ENCODE data around the gene MYLK4.
"Not testable (repeated sequence)": the region's sequence is repeated elsewhere in the genome, so short reads cannot be mapped to it uniquely, and the experiment has no call there.

MYLK4 gene

DNA sequence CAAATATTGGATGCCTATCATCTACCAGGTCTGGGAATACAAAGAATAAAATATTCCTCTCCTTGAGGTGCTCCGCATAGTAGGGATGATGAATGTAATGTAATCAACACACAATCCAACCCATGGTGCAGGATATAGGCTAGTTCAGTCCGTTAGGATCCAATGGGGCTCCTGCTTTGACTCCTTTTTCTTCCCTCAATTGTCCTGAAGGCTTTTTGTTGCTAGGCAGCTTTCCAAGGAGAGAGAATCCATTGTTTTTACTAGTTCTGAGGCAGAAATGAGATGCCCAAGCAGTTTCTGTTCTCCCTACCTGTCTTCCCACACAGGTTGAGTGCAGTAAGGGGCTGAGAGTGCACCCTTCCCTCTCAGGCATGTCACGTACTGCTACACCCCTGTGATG is 26.5 kb upstream of the MYLK4 start:
- DNase-seq: no peak

- DNase-seq: no peak
Observed at GRCh38 chr6:2775003-2775402, 24.3 kb upstream of the MYLK4 start.

GRCh38 chr6:2773449-2773848 is 22.7 kb upstream of the MYLK4 start:
- no peak for DNase-seq

DNA sequence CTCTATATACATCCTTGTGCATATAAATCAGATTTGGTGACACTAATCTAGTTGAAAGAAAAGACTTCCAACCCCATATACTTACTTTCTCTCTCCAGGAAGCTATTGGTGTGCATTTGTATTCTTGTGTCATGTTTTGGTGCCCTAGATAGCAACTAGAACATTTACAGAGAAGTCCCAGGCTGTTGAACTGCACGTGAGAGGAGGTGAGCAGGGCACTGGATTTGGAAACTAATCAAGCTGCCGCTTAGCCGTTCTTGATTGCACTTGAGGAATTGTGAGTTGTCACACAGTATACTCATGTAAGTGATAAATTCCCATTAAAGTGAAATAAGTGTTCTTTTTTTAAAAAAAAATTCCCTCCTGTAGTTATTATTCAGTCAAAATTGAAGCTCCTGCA is 22.1 kb upstream of the MYLK4 start:
- DNase-seq: no peak

DNA sequence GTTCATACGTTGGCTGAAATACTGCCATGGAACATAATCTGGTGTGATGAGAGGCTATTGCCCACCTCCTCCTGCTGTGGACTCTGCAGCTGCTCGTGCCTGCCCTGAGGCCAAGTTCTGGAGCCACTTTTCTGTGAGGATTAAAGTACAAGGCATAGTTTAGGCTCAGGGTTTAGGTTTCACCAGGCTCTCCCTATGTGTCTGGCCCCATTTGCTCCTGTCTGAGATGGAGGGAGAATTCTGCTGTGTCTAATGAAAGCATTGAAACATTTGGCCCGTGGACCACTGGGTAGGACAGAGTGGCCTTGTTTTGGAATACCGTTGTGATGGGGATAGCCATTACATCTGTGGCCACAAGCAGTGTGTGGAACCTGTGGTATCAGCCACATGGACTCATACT is 20.4 kb upstream of the MYLK4 start:
- DNase-seq: no peak

GRCh38 chr6:2770171-2770570 is 19.4 kb upstream of the MYLK4 start:
- no peak for DNase-seq

DNA sequence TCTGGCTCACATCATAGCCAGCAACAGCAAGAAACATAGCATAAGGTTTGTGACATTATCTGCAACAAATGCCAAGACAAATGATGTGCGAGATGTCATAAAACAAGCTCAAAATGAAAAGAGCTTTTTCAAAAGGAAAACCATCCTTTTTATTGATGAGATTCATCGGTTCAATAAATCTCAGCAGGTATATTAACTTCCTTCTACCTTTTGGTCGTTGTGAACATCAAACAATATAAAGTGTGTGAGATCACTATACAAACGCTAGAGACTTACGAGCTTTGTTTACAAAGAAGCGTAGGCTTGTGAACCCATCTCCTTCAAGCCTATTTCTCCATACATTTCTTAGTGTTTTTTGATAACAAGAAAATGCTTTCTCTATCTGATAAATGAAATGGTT is 18.0 kb upstream of the MYLK4 start:
- DNase-seq: no peak

GRCh38 chr6:2767657-2768524 is 17.2 kb upstream of the MYLK4 start:
- DNase-seq: no peak

GRCh38 chr6:2766767-2767656 is 16.3 kb upstream of the MYLK4 start:
- DNase-seq: no peak

DNA sequence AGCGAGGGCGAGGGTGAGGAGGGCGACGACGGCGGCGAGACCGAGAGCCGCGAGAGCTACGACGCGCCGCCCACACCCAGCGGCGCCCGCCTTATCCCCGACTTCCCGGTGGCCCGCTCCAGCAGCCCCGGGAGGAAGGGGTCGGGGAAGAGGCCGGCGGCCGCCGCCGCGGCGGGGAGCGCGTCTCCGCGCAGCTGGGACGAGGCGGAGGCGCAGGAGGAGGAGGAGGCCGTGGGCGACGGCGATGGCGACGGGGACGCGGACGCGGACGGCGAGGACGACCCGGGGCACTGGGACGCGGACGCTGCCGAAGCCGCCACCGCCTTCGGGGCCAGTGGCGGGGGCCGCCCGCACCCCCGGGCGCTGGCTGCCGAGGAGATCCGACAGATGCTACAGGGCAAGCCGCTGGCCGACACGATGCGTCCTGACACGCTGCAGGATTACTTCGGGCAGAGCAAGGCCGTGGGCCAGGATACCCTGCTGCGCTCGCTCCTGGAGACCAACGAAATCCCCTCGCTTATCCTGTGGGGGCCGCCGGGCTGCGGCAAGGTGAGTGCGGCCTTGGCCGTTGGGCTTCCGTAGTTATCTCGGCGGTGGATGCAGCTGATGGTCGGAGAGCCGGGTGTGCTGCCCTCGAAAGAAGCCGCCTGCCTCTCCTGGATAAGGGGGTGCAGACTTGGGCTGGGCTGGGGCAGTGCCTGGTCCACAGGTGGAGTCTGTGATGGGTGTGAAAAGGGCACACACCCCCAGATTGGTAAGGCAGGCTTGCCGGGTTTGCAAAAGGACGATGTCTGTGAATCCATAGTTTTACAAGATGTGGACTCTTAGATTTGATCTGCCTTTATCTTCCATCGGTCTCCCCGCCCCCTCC is 15.4 kb upstream of the MYLK4 start:
- no peak for DNase-seq

GRCh38 chr6:2765166-2765895 is 14.6 kb upstream of the MYLK4 start, which contains the start of gene WRNIP1:
Gene WRNIP1 (plus strand): TSS chr6:2765393. CDS start chr6:2765623, 230 bp downstream.
- DNase-seq: peak; percentile 70

DNA sequence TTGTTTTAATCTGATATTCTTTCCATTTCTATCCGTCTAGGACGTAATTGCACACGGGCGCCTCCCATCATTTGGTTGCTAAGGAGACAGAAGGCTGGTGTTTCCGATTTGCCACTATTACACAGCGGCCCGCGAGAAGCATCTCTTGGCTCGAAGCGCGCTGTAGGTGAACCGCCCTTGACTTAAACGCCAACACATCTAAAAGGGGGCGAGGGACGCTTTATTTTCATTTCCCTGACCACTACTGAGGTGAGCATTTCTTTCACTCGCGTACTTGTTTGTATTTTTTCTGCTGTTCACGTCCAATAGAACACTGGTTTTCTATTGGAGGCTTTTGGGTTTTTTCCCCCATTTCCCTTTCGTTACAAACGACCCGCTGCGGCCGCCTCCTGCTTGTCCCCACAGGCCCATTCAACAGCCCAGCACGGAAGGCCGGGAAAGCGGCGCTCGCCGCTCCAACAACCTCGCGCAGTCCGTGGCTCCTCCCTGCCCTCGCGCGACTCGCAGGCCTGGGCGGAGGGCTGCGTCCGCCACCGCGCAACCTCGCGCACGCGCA is 14.0 kb upstream of the MYLK4 start:
- DNase-seq: peak; percentile 48

DNA sequence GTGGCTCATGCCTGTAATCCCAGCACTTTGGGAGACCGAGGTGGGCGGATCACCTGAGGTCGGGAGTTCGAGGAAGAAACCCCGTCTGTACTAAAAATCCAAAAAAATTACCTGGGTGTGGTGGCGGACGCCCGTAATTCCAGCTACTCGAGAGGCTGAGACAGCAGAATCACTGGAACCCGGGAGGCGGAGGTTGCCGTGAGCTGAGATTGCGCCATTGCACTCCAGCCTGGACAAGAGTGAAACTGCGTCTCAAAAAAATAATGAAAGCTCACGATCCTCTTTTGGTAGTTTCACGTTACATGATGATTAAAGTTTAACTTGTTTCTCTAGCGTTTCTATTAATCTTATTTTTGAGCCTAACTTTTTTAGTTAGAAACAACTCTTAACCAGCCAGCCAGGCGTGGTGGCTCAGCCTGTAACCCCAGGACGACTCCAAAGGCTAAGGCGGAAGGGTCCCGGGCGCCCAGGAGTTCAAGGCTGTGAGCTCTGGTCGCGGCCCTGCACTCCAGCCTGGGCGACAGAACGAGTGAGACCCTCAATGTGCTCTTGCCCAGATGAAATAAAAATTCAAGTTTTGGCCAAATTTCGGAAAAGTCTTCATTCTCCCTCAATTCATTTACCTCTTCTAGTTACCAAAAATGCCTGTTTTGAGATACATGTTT is 13.3 kb upstream of the MYLK4 start:
- DNase-seq: no peak

GRCh38 chr6:2763345-2763841 is 12.7 kb upstream of the MYLK4 start:
- DNase-seq: no peak

DNA sequence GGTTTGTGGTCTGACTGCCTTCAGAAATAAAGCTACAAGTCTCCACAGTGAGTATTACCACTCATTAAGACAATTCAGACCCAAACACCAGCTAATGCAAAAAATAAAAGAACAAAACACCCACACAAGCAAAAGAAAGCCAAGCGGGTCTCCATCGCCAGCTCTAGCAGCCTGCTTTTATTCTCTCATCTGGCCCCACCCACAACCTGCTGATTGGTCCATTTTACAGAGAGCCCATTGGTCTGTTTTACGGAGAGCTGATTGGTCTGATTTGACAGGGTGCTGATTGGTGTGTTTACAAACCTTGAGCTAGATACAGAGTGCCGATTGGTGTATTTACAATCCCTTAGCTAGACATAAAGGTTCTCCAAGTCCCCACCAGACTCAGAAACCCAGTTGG is 12.1 kb upstream of the MYLK4 start:
- DNase-seq: not testable (repeated sequence)

DNA sequence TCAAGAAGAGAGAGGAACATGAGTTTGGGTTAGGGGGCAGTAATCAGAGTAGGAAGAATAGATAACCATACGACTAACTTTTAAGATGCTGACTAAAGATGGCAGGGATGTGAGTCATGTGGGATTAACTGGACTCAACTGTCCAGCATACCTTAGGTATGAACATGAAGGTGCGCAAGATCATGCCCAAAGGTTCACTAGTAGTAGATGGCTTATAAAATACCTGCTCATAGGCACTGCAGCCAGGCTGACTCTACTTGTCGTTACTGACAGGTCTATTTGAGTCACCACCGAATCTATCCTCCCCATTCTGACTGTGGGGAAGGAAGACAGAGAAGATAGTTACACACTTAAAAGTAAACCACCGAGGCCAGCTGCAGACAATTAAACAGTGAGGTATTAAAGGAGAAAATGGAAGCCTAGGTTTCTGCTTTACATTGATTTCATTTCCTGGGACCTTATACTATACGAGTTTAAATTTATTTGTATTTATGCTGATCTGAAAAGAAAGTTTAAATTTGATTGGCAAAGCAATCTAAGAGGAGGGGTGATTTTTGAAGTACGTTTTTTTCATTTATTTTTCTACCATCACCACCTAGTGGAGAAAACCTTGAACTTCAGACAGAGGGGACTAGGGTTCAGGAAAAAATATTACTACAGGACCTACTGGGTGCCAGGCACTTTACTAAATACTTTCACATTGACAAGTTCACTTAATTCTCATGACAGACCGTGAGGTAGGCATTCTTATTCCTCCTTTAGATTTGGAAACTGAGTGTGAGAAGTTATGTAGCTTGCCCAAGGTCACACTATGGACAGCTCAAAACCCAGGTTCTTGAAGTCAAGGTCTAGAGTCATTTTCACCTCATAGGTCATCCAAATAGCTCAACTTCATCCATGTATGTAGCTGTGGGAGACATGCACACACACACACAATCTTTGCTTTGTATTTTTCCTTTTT is 10.4 kb upstream of the MYLK4 start:
- DNase-seq: no peak

DNA sequence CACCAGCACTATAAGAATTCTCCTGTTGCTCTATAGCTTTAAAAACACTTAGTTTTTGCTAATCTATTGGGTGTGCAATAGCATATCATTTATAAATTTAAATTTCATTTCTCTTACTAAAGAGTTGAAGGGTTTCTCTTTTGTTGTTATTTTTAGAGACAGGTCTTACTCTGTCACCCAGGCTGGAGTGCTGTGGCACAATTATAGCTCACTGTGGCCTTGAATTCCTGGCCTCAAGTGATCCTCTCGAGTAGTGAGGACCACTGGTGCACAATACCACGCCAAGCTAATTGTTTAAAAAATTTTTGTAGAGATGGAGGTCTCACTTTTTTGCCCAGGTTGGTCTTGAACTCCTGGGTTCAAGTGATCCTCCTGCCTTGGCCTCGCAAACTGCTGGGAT is 8.3 kb upstream of the MYLK4 start:
- DNase-seq: no peak

GRCh38 chr6:2756687-2757224 is 6.0 kb upstream of the MYLK4 start:
- no peak for DNase-seq

- no peak for DNase-seq
Observed at GRCh38 chr6:2756241-2756640, 5.5 kb upstream of the MYLK4 start.

GRCh38 chr6:2755456-2755855 is 4.7 kb upstream of the MYLK4 start:
- DNase-seq: no peak
